Suppressor macrophage (primary cell): ENCODE measurements around the gene IER2.
A peak's percentile ranks its signal among the peaks of the same experiment; 100 is the strongest.

Source experiments
- DNase-seq, 4 experiments: peaks; one replicate each; pipeline ENCODE4 v3.0.0-alpha.2; 2020 to 2022

Gene IER2

GRCh38 chr19:13118424-13119193 is 31.6 kb upstream of the IER2 start:
- peak; percentile 39 to 73 (median 58) for DNase-seq

GRCh38 chr19:13119627-13120026 is 30.6 kb upstream of the IER2 start:
- peak; percentile 79 to 91 (median 86) for DNase-seq

- peak; percentile 60 to 72 (median 68) for DNase-seq
These were observed 30.2 kb upstream of the IER2 start for GRCh38 chr19:13120031-13120430.

GRCh38 chr19:13120817-13121216 is 29.4 kb upstream of the IER2 start:
- no peak for DNase-seq

GRCh38 chr19:13121551-13122274 is 28.5 kb upstream of the IER2 start:
- DNase-seq = no peak

GRCh38 chr19:13122275-13122878 is 27.8 kb upstream of the IER2 start:
- no peak for DNase-seq

- no peak for DNase-seq
These were observed 26.9 kb upstream of the IER2 start for GRCh38 chr19:13122980-13123957.

- no peak for DNase-seq
These were observed 23.2 kb upstream of the IER2 start for GRCh38 chr19:13127051-13127450.

- DNase-seq = no peak
These were observed 22.2 kb upstream of the IER2 start for GRCh38 chr19:13127811-13128575.

GRCh38 chr19:13128583-13128982 is 21.6 kb upstream of the IER2 start:
- DNase-seq = no peak

- no peak for DNase-seq
These were observed 20.8 kb upstream of the IER2 start for GRCh38 chr19:13129384-13129783.

- no peak for DNase-seq
These were observed 19.2 kb upstream of the IER2 start for GRCh38 chr19:13130886-13131490.

GRCh38 chr19:13132471-13133180 is 17.6 kb upstream of the IER2 start:
- DNase-seq = no peak

GRCh38 chr19:13133241-13133870 is 16.9 kb upstream of the IER2 start:
- no peak for DNase-seq

GRCh38 chr19:13134626-13135025 is 15.6 kb upstream of the IER2 start:
- DNase-seq = no peak

- DNase-seq = no peak
These were observed 14.8 kb upstream of the IER2 start for GRCh38 chr19:13135068-13136062.

GRCh38 chr19:13137290-13137794 is 12.9 kb upstream of the IER2 start:
- no peak for DNase-seq

- DNase-seq = no peak
These were observed 11.9 kb upstream of the IER2 start for GRCh38 chr19:13138171-13138915.
